KMS-11 (cell line): ENCODE data around the gene AOPEP.

Experiments used
- H2AFZ ChIP-seq: fragments of 200-600 bp; sonication (generic); 2 replicates; pipeline ENCODE4 v1.6.1; 2016; ENCODE audit warnings: antibody characterized with exemption, mixed run types, low read depth
- H3K27ac ChIP-seq: fragments of 200-600 bp; sonication (generic); 2 replicates; pipeline ENCODE4 v1.6.1; 2016; ENCODE audit warnings: mild to moderate bottlenecking, mixed run types
- H3K27me3 ChIP-seq: fragments of 200-600 bp; sonication (generic); 2 replicates; pipeline ENCODE4 v1.6.1; 2017; ENCODE audit warnings: mild to moderate bottlenecking, low read depth, mixed run types, moderate library complexity; ENCODE audit not compliant: insufficient read depth
- H3K36me3 ChIP-seq: fragments of 200-600 bp; sonication (generic); 2 replicates; pipeline ENCODE4 v1.6.1; 2017; ENCODE audit warnings: mild to moderate bottlenecking, mixed run types; ENCODE audit not compliant: insufficient read depth
- H3K4me1 ChIP-seq: fragments of 200-600 bp; sonication (generic); 2 replicates; pipeline ENCODE4 v1.6.1; 2016; ENCODE audit warnings: mild to moderate bottlenecking, low read depth, mixed run types; ENCODE audit not compliant: poor library complexity, severe bottlenecking
- H3K4me2 ChIP-seq: fragments of 200-600 bp; sonication (generic); 2 replicates; pipeline ENCODE4 v1.7.0; 2016; ENCODE audit warnings: mild to moderate bottlenecking, mixed run types
- H3K4me3 ChIP-seq: fragments of 200-600 bp; sonication (generic); IDR thresholded peaks from 2 replicates; pipeline ENCODE4 v1.6.1; 2017; ENCODE audit warnings: low read depth, low read length, mixed read lengths; ENCODE audit not compliant: insufficient read depth
- H3K79me2 ChIP-seq: fragments of 200-600 bp; sonication (generic); 2 replicates; pipeline ENCODE4 v1.6.1; 2016; ENCODE audit warnings: low read depth, mixed run types; ENCODE audit not compliant: insufficient read depth
- H3K9ac ChIP-seq: fragments of 200-600 bp; sonication (generic); 2 replicates; pipeline ENCODE4 v1.6.1; 2016; ENCODE audit warnings: mild to moderate bottlenecking, mixed run types
- H4K20me1 ChIP-seq: fragments of 200-600 bp; sonication (generic); 2 replicates; pipeline ENCODE4 v1.6.1; 2016; ENCODE audit warnings: mild to moderate bottlenecking, mixed run types; ENCODE audit not compliant: insufficient read depth
- CTCF ChIP-seq: fragments of 200-600 bp; sonication (generic); conservative IDR thresholded peaks from 2 replicates; pipeline ENCODE4 v1.6.1; 2017; ENCODE audit warnings: low read depth, mild to moderate bottlenecking, antibody characterized with exemption, low read length, moderate library complexity, mixed read lengths

Gene AOPEP

GRCh38 chr9:94900222-94901018 lies 173.9 kb downstream of the AOPEP start:
- H3K36me3 ChIP-seq: no peaks in the 10 kb centered on the region
- H2AFZ ChIP-seq: no peak overlapping the region
- no peaks in the 10 kb centered on the region for H4K20me1 ChIP-seq
- no peak for TF ChIP-seq CTCF
- H3K9ac ChIP-seq: no peak overlapping the region
- no peaks in the 10 kb centered on the region for H3K79me2 ChIP-seq
- no peak overlapping the region for H3K4me3 ChIP-seq
- H3K27ac ChIP-seq: no peak overlapping the region
- H3K27me3 ChIP-seq: no peaks in the 10 kb centered on the region
- peaks cover 3% of the 10 kb centered on the region for H3K4me1 ChIP-seq
- H3K4me2 ChIP-seq: no peak overlapping the region

GRCh38 chr9:94901019-94901363 lies 174.5 kb downstream of the AOPEP start:
- no peak overlapping the region for H3K4me2 ChIP-seq
- H3K27ac ChIP-seq: no peak overlapping the region
- no peaks in the 10 kb centered on the region for H3K36me3 ChIP-seq
- peaks cover 3% of the 10 kb centered on the region for H3K4me1 ChIP-seq
- H2AFZ ChIP-seq: no peak overlapping the region
- no peak overlapping the region for H3K4me3 ChIP-seq
- no peak overlapping the region for H3K9ac ChIP-seq
- TF ChIP-seq CTCF: no peak
- H3K27me3 ChIP-seq: no peaks in the 10 kb centered on the region
- no peaks in the 10 kb centered on the region for H4K20me1 ChIP-seq
- H3K79me2 ChIP-seq: no peaks in the 10 kb centered on the region

- Histone ChIP-seq H2AFZ (no peak overlapping the region), H3K4me2 (no peak overlapping the region), H3K4me3 (no peak overlapping the region), H3K79me2 (no peaks in the 10 kb centered on the region), H3K4me1 (peaks cover 3% of the 10 kb centered on the region), H3K27me3 (no peaks in the 10 kb centered on the region), H3K36me3 (no peaks in the 10 kb centered on the region), H4K20me1 (no peaks in the 10 kb centered on the region), H3K9ac (no peak overlapping the region), H3K27ac (no peak overlapping the region)
- TF ChIP-seq CTCF: no peak
Observed at GRCh38 chr9:94903961-94904421, 177.5 kb downstream of the AOPEP start.

GRCh38 chr9:94904806-94905205 lies 178.3 kb downstream of the AOPEP start:
- Histone ChIP-seq H3K27ac (no peak overlapping the region), H3K27me3 (no peaks in the 10 kb centered on the region), H3K4me1 (peaks cover 3% of the 10 kb centered on the region), H3K36me3 (no peaks in the 10 kb centered on the region), H4K20me1 (no peaks in the 10 kb centered on the region), H3K4me2 (no peak overlapping the region), H2AFZ (no peak overlapping the region), H3K79me2 (no peaks in the 10 kb centered on the region), H3K4me3 (no peak overlapping the region), H3K9ac (no peak overlapping the region)
- TF ChIP-seq CTCF: no peak
